SJCRH30 (cell line): ENCODE results near the gene CNNM2. TPM values are rescaled to one million over a fixed set of nuclear protein-coding genes. Genes with fewer than 3 reads are reported as not detected.
"Not testable (repeated sequence)": the region's sequence is repeated elsewhere in the genome, so short reads cannot be mapped to it uniquely, and the experiment has no call there.

Source experiments
- DNase-seq, 2 experiments: peaks; one replicate each; pipeline ENCODE4 v3.0.0-alpha.2; 2015 to 2020
- H3K27ac ChIP-seq: fragments of 250-450 bp; sonication (Bioruptor Pico); 2 replicates; pipeline ENCODE4 v1.5.1; 2020; ENCODE audit warnings: mild to moderate bottlenecking, moderate library complexity
- H3K27me3 ChIP-seq: fragments of 250-450 bp; sonication (Bioruptor Pico); 2 replicates; pipeline ENCODE4 v1.5.1; 2020; ENCODE audit warnings: mild to moderate bottlenecking, moderate library complexity
- H3K36me3 ChIP-seq: fragments of 250-450 bp; sonication (Bioruptor Pico); 2 replicates; pipeline ENCODE4 v1.5.1; 2020; ENCODE audit warnings: mild to moderate bottlenecking, moderate library complexity
- H3K4me1 ChIP-seq: fragments of 250-450 bp; sonication (Bioruptor Pico); 2 replicates; pipeline ENCODE4 v1.5.1; 2020; ENCODE audit warnings: mild to moderate bottlenecking, moderate library complexity
- H3K4me3 ChIP-seq: fragments of 250-450 bp; sonication (Bioruptor Pico); 2 replicates; pipeline ENCODE4 v1.5.1; 2020; ENCODE audit warnings: mild to moderate bottlenecking, moderate library complexity
- H3K9me3 ChIP-seq: fragments of 250-450 bp; sonication (Bioruptor Pico); replicated peaks from 2 replicates; pipeline ENCODE4 v1.5.1; 2020; ENCODE audit warnings: mild to moderate bottlenecking, moderate library complexity
- total RNA-seq: library from RNA; depleted of rRNA; stranded (reverse); fragments of >200 nt; shearing (Covaris generic); gene quantifications from 2 replicates; pipeline ENCODE4 v1.2.3, GENCODE V29; 2014; rRNA removed

Gene CNNM2
- total RNA-seq, 1 experiment from 2014 or later = 4.9 TPM

DNA sequence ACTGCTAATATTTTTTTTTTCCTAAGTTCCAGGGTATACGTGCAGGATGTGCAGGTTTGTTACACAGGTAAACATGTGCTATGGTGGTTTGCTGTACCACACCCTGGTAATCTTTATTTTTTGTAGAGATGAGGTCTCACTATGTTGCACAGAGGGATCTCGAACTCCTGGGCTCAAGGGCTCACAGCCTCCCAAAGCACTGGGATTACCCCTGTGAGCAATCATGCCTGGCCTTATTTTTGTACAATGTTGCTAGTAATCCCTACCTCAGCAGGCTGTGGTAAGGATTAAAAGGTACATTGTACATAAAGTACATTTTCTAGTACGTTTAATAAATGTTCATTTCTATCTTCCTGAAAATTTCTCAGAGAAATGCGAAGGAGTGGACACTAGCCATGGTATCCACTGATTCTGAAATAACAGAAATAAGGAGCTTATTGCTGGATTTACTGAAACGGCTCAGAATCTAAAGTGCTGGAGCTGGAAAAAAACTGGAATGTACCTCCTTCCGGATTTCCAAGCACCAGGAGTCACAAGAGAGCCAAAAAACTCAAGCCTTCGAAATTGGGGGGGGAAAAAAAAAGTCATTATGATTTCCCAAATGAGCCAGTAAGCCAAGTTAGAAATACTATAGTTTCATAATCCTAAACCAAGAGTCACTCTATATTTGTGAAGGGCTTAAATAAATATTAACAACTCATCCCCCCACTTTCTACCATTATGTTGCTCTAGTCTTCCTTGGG, 205.4 kb downstream of the CNNM2 start:
- Histone ChIP-seq H3K4me3 (no peak overlapping the region), H3K4me1 (peaks cover 5% of the 10 kb centered on the region; the same call in 1 of the 2 replicates), H3K27ac (no peak overlapping the region), H3K9me3 (no peaks in the 10 kb centered on the region), H3K36me3 (no peaks in the 10 kb centered on the region), H3K27me3 (no peaks in the 10 kb centered on the region)
- no peak for DNase-seq

DNA sequence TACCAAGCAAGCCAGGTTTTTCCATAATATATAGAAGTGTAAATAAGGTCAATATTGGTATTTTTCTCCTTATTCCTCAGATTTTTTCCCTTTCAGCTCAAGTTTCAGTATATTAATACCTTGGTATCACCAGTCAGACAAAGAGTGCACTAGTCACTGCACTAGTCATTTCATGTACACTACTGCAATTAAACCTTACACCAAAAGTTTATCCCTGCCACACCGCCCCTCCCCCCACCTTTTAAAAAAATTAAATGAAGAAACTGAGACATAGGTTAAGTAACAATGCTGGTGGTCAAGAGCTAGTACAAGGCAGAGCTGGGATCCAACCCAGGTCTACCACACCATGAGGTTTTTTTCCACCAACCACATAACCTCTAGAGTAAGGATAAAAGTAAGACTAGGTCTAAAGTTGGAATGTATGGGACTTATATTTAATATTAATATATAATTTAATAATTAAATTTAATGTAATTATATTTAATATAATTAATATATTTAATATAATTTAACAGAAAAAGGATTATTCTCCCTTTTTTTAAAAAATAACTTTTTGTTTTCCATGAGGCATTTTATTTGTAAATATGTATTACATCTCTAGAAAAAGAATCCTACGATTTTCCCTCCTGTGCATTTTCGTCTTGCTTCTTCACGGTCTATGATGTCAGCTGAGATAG, 206.5 kb downstream of the CNNM2 start:
- no peak for DNase-seq
- Histone ChIP-seq H3K27ac (no peak overlapping the region), H3K36me3 (no peaks in the 10 kb centered on the region), H3K4me3 (no peak overlapping the region), H3K4me1 (peaks cover 5% of the 10 kb centered on the region; the same call in 1 of the 2 replicates), H3K9me3 (no peaks in the 10 kb centered on the region), H3K27me3 (no peaks in the 10 kb centered on the region)

DNA sequence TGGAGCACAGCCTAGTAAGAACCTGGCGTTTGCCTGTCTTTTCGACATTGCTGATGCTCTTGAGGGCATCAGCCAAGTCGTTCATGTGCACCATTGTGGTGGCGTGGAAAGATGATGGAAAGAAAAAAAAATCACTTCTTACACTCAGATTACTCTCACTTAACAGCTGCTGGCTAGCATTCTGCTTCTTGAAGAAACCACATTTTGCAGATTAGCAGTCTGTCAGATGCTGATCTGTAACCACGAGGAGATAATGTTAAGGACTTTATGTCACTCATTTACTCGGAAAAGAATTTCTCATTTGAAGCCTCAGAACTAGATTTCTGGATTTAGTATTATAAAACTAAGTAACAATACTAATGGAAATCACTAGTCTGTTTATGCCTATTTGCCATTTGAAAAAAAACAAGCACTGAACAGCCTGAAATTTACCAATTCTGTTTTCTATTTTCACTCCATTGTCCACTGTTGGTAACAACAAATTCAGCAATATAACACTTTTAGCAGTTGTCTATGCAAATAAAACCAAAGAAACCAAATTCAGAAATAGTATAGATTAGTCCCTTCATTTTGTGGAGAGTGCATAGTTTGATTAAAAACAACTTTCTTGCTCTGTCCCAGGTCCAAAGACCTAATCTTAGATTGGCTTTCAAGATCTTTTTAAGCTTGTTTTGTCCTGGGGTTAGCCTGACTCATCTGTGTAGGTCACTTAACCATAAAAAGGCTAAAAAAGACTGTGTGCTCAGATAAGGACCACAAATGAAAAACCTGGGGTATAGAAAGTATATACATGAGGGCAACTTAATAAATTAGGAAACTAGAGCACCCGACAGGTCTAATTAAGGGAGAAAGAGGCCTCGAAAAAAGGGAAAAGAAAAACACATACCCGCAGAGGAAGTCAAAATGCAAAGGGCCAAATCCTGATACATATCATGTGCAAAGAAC, 207.5 kb downstream of the CNNM2 start:
- Histone ChIP-seq H3K27ac (no peak overlapping the region), H3K4me3 (no peak overlapping the region), H3K4me1 (peaks cover 5% of the 10 kb centered on the region; the same call in 1 of the 2 replicates), H3K27me3 (no peaks in the 10 kb centered on the region), H3K9me3 (no peaks in the 10 kb centered on the region), H3K36me3 (peaks cover 2% of the 10 kb centered on the region)
- DNase-seq = no peak

DNA sequence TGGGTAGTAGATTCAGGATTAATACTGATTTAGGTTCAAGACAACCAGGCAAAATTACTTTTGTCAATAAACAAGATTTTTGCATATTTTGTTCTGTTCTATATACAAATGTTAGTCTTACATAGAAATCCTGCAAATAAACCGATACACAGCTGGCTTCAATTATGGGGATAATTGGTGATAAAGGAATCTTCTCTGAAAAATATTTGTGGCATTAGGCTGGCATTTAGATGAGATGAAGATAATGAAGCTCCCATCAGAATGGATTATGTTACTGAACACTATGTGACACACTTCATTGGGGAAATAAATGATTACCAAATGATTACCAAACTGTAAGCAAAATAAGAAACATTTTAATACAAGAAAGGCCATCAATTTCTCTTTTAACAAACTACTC, 209.1 kb downstream of the CNNM2 start:
- Histone ChIP-seq H3K27ac (no peak overlapping the region), H3K4me1 (peaks cover 5% of the 10 kb centered on the region; the same call in 1 of the 2 replicates), H3K27me3 (no peaks in the 10 kb centered on the region), H3K4me3 (no peak overlapping the region), H3K9me3 (no peaks in the 10 kb centered on the region), H3K36me3 (peaks cover 4% of the 10 kb centered on the region)
- no peak for DNase-seq

DNA sequence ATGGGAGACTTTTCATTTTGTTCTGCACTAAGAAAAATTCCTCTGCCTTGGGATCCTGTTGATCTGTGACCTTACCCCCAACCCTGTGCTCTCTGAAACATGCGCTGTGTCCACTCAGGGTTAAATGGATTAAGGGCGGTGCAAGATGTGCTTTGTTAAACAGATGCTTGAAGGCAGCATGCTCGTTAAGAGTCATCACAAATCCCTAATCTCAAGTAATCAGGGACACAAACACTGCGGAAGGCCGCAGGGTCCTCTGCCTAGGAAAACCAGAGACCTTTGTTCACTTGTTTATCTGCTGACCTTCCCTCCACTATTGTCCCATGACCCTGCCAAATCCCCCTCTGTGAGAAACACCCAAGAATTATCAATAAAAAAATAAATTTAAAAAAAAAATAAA, 212.1 kb downstream of the CNNM2 start:
- not testable (repeated sequence) for H3K4me1 ChIP-seq, H3K27me3 ChIP-seq, H3K4me3 ChIP-seq, H3K27ac ChIP-seq, H3K9me3 ChIP-seq, DNase-seq
- H3K36me3 ChIP-seq = peaks cover 13% of the 10 kb centered on the region

DNA sequence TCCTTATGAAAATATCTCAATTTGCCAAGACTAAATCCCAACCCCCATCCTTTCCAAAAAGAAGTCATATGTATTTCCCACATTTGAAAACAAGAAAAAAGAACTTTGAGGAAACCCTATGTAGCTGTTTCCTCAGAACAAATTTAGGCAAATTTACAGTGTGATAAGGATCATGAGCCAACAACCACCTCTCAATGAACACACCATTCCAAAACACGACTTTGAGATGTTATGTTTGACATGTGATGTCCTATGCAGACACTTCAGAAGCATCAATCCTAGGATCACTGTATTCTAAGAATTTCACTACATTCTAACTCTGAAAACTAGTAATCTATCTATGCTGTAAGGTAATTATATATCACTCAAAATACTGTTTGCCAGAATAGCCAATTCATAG, 212.8 kb downstream of the CNNM2 start:
- Histone ChIP-seq H3K27ac (no peak overlapping the region), H3K4me1 (no peaks in the 10 kb centered on the region), H3K4me3 (no peak overlapping the region), H3K36me3 (peaks cover 15% of the 10 kb centered on the region), H3K27me3 (no peaks in the 10 kb centered on the region), H3K9me3 (peaks cover 3% of the 10 kb centered on the region; the same call in 1 of the 2 replicates)
- no peak for DNase-seq

DNA sequence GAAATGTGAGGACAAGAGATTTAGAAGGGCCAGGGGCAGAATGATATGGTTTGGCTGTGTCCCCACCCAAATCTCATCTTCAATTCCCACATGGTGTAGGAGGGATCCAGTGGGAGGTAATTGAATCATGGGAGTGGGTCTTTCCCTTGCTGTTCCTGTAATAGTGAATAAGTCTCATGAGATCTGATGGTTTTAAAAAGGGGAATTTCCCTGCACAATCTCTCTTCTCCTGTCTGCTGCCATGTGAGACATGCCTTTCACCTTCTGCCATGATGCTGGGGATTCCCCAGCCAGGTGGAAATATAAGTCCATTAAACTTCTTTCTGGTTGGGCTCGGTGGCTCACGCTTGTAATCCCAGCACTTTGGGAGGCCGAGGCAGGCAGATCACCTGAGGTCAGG, 217.1 kb downstream of the CNNM2 start:
- H3K27ac ChIP-seq, H3K9me3 ChIP-seq, H3K27me3 ChIP-seq, H3K4me3 ChIP-seq, DNase-seq, H3K4me1 ChIP-seq: not testable (repeated sequence)
- H3K36me3 ChIP-seq = peaks cover 22% of the 10 kb centered on the region

DNA sequence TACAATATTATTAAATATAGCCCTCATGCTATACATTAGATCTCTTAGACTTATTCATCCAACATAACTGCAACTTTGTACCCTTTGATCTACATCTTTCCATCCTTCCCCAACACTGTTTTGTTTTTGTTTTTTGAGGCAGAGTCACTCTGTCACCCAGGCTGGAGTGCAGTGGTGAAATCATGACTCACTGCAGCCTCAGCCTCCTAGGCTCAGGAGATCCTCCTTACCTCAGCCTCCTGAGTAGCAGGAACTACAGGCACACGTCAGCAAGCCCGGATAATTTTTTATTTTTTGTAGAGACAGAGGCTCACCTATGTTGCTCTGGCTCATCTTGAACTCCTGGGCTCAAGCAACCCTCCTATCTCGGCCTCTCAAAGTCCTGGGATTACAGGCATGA, 221.7 kb downstream of the CNNM2 start:
- peaks cover 36% of the 10 kb centered on the region for H3K4me1 ChIP-seq
- no peak overlapping the region for H3K4me3 ChIP-seq
- 0 out of 2 replicates have a peak, but pooled peaks cover 3% of the 10 kb centered on the region for H3K9me3 ChIP-seq
- DNase-seq = no peak
- peak overlapping the region; percentile 55 for H3K27ac ChIP-seq
- H3K36me3 ChIP-seq = peaks cover 14% of the 10 kb centered on the region
- H3K27me3 ChIP-seq = no peaks in the 10 kb centered on the region

Other genes starting within 250 kb of the CNNM2 start
- gene ARL3, start 203.9 kb upstream of the CNNM2 start, total RNA-seq = 17.6 and 18.0 TPM in 2 replicates
- gene SFXN2, start 203.7 kb upstream of the CNNM2 start, total RNA-seq = 14.4 and 16.2 TPM in 2 replicates
- 24.1 TPM in 2 replicates for gene WBP1L, start 174.3 kb upstream of the CNNM2 start, total RNA-seq
- not detected in 2 replicates for gene CYP17A1, start 80.9 kb upstream of the CNNM2 start, total RNA-seq
- 19.9 and 24.3 TPM in 2 replicates for gene BORCS7, start 64.0 kb upstream of the CNNM2 start, total RNA-seq
- 13.7 and 14.8 TPM in 2 replicates for gene AS3MT, start 48.8 kb upstream of the CNNM2 start, total RNA-seq